GM21786 (cell line): ENCODE data around the gene PHC2.

Experiments
- ATAC-seq: cut with Tn5 transposase; IDR thresholded peaks from one replicate; pipeline ENCODE4 v1.9.1; 2021; ENCODE audit not compliant: unreplicated experiment

PHC2 gene

GRCh38 chr1:33274446-33274845 is 156.4 kb downstream of the PHC2 start:
- ATAC-seq = no peak

DNA sequence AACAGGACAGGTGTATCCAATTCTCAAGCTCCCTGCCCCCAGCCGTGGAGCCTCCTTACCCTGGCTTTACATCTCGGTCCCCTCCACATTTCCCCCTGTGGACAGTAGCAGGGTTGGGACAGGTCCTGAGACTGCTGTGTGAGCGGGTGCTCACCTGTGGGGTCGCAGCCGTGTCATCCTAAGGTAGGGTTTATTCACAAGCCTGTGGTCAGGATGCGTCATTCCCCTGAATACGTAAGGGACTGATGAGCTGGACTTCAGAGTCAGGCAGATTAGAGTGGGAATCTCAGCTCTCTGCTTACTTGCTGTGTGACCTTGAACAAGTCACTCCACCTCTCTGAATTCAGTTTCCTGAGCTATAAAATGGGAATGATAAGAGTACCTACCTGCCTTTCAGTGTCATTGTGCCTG is 156.9 kb downstream of the PHC2 start:
- no peak for ATAC-seq
